Fibroblast of skin of scalp (primary cell): ENCODE results near the gene SLC29A1.

Experiments
- DNase-seq: peaks from one replicate; pipeline ENCODE4 v3.0.0-alpha.2; 2013

Gene SLC29A1

DNA sequence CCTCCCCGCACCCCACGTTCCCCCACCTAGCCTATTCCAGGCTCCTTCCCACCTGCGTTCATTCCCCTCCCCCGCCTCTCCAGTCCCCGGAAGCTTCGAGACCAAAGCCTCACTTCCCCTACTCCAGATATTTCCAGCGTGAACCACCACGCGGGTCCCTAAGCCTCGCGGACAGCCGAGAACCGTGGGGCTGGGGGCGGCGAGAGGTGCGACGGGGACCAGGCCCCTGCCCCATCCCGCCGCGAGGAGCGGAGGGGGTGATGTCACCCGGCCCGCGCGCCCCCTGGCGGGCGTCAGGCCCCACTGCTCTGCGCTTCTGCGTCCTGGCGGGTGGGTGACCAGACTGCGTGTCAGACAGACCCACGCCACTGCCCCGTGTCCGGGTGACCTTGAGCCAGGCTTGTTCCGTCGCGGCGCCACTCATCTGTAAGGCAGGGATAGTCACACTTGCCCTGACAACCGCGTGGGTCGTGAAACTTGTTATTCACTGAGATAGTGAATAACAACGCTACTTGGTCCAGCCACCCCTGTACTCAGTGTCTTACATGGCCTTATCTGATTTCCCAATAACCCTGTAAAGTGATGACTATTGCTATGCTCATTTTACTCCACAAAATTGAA, 14.5 kb downstream of the SLC29A1 start:
- DNase-seq: peak; percentile 73

- DNase-seq: no peak
Measured at GRCh38 chr6:44238687-44239350, 15.4 kb downstream of the SLC29A1 start.

DNA sequence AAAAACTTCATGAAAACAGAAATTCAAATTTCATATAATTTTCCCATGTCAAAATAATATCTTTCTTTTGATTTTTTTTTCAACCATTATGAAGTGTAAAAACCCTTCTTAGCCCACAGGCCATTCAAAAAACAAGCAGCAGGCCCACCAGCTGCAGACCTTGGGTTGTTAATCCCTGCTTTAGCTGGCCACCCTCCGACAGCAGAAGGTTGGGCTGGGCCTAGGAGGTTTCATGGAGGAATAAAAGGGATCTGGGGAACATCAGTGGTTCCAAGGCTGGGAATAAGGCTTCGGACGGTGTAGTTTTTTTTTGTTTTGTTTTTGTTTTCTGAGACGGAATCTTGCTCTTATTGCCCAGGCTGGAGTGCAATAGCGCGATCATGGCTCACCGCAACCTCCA, 19.9 kb downstream of the SLC29A1 start:
- DNase-seq: no peak

DNA sequence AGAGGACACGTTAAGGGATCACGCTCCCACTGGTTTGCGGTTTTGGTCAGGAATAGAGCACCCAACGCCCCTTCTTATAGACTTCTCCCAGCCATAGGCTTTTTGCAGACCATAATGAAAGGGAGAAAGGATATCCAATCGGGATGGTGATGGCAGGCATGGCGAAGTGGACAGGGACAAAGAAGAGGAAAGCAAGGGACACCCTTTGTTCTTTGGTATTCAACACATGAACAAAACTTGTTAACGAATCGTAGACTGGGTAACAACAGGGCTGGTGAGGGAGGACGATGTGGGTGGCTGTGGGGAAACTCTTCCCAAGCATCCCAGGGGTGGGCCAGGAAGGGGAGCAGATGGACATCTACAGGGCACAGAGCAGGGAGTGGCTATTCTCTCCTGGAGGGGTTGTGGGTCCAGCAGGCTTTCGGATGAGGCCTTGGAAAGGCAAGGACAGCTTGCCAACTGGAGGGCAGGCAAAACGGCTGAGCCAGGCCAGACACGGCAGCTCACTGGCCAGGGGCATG, 22.1 kb downstream of the SLC29A1 start:
- no peak for DNase-seq

DNA sequence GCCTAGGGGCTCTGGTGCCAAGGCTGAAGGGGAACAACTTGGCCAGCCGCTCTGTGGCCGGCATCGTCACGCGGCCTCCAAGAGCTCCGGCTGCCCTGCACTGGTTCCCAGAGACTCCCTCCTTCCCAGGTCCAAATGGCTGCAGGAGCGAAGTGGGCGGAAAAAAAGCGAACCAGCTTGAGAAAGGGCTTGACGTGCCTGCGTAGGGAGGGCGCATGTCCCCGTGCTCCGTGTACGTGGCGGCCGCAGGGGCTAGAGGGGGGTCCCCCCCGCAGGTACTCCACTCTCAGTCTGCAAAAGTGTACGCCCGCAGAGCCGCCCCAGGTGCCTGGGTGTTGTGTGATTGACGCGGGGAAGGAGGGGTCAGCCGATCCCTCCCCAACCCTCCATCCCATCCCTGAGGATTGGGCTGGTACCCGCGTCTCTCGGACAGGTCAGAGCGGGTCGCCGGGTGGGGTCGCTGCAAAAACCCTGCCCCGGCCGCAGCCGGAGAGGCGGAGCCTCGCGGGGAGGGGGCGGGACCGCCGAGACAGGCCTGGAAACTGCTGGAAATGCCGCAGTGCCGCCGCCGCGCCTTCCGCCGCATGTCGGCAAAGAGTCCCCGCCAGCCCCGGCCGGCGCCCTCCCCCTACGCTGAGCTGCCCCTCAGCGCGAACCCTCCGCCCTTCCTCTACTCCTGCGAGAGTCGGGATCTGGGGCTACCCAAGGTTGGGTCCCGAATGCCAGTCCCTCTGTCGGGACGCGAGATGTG, 22.7 kb downstream of the SLC29A1 start:
- DNase-seq: peak; percentile 84

DNA sequence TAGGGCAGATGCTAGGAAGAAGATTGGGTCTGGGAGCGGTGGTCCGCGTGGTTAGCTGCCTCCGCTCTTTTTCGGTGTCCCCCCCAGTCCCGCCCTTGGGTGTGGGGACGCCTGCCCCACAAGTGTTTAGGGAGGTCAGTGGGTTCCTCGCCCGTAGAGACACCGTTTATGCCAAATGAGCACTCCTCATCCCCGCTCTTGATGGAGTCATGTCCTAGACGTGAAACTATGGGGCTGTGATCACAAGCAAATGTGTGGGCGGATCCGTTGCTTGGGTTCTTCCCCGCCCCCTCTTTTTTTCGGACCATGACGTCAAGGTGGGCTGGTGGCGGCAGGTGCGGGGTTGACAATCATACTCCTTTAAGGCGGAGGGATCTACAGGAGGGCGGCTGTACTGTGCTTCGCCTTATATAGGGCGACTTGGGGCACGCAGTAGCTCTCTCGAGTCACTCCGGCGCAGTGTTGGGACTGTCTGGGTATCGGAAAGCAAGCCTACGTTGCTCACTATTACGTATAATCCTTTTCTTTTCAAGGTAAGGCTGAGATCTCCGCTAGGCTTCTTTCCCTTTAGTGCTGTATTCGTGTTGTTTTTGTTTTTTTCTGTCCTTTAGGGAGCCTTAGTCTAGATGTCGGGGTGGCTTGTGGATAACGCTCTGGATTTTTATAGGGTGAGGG, 23.4 kb downstream of the SLC29A1 start, which contains the start of gene HSP90AB1:
TSS of gene HSP90AB1 (plus strand) at position 439 of the 675 bp plus-strand sequence. CDS start 1,529 bp downstream, outside the sequence.
- DNase-seq: peak; percentile 98

GRCh38 chr6:44247338-44248302, 24.2 kb downstream of the SLC29A1 start:
- DNase-seq: peak; percentile 58

- no peak for DNase-seq
Measured at GRCh38 chr6:44248579-44248978, 25.2 kb downstream of the SLC29A1 start.

GRCh38 chr6:44249082-44249748, 25.8 kb downstream of the SLC29A1 start:
- DNase-seq: no peak

GRCh38 chr6:44250067-44250717, 26.8 kb downstream of the SLC29A1 start:
- DNase-seq: no peak

DNA sequence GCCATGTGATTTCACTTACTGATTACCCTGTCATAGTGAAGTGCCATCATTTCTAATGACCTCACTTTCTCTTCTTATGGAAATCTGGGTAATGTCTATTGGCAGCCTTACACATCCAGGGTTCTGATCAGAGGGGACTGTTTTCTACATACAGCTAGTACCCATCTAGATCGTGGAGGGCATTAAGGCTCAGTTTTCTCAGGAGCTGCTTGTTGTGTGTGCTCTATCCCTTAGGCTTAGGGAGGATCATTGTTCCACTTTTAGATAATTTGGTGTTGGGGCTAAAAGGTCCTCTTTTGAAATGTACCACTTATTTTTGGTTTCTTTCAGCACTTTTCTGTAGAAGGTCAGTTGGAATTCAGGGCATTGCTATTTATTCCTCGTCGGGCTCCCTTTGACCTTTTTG, 27.3 kb downstream of the SLC29A1 start:
- no peak for DNase-seq

GRCh38 chr6:44251576-44252524, 28.5 kb downstream of the SLC29A1 start:
- DNase-seq: no peak

GRCh38 chr6:44253307-44254101, 30.1 kb downstream of the SLC29A1 start:
- peak; percentile 43 for DNase-seq

- DNase-seq: no peak
Measured at GRCh38 chr6:44254191-44255104, 31.1 kb downstream of the SLC29A1 start.

DNA sequence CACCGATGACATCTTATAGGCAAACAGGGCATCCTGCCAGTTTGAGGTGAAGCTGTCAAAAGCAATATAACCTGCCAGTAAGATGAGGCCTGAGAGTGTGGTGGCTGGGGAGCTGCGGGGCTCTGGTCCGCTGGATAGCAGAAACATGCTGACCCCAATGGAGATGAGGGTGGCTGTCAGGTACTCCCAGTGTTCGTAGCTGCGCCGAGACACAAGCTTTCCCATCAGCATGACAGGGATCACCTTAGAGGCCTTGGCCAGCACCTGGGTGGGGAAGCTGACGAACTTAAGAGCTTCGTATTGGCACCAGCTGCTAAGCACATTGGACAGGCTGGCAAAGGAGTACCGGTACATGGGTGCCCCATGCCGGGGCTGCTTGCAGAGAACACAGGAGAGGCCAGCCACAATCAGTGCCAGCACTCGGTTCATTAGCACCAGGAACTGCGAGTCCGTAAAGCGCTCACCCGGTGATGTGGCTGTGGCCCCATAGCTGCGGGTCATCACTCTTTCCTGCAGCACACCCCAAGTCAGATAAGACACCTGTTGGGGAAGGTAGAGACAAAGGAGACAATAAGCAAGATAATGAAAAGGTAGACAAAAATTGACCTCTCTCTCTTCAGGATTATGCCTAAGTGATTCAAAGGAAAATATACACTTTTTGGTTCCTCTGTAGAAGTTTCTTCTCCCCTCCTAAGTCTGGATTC, 31.9 kb downstream of the SLC29A1 start:
- no peak for DNase-seq
